SK-N-SH treated with all-trans-retinoic acid at 6 μM for 48 hours (cell line): ENCODE measurements around the gene PLAGL2.

Experiments used
- BACH2 ChIP-seq: fragments of 250-450 bp; sonication (Bioruptor Pico); IDR thresholded peaks from 2 replicates; pipeline ENCODE4 v1.9.0; 2021; ENCODE audit warnings: mild to moderate bottlenecking, borderline replicate concordance
- GLIS3 ChIP-seq: fragments of 250-450 bp; sonication (Bioruptor Pico); IDR thresholded peaks from 2 replicates; pipeline ENCODE4 v1.5.0; 2020; ENCODE audit warnings: mild to moderate bottlenecking, moderate library complexity
- PATZ1 ChIP-seq: fragments of 250-450 bp; sonication (Bioruptor Pico); IDR thresholded peaks from 2 replicates; pipeline ENCODE4 v1.8.0; 2020; ENCODE audit warnings: mild to moderate bottlenecking, moderate library complexity, borderline replicate concordance
- RARB ChIP-seq: fragments of 250-450 bp; sonication (Bioruptor Pico); IDR thresholded peaks from 2 replicates; pipeline ENCODE4 v1.8.0; 2021; ENCODE audit warnings: mild to moderate bottlenecking, moderate library complexity
- TCF4 ChIP-seq: fragments of 250-450 bp; sonication (Bioruptor Pico); IDR thresholded peaks from 2 replicates; pipeline ENCODE4 v1.8.0; 2021; ENCODE audit warnings: mild to moderate bottlenecking, moderate library complexity, borderline replicate concordance
- ZFP3 ChIP-seq: fragments of 250-450 bp; sonication (Bioruptor Pico); IDR thresholded peaks from 2 replicates; pipeline ENCODE4 v1.5.0; 2020; ENCODE audit warnings: mild to moderate bottlenecking, moderate library complexity
- TF ChIP-seq, protein P1 (sequence below): fragments of 250-450 bp; sonication (Bioruptor Pico); IDR thresholded peaks from 2 replicates; pipeline ENCODE4 v1.8.0; 2021; ENCODE audit warnings: low read depth, mild to moderate bottlenecking, moderate library complexity, borderline replicate concordance

GRCh38 chr20:32237419-32237818 is 29.9 kb upstream of the PLAGL2 start:
- TF ChIP-seq PATZ1 (no peak), GLIS3 (CRISPR knock-in tag) (no peak), BACH2 (CRISPR knock-in tag) (no peak), ZFP3 (CRISPR knock-in tag) (no peak), TCF4 (no peak), RARB (CRISPR knock-in tag) (no peak)
- TF ChIP-seq, protein P1, sequence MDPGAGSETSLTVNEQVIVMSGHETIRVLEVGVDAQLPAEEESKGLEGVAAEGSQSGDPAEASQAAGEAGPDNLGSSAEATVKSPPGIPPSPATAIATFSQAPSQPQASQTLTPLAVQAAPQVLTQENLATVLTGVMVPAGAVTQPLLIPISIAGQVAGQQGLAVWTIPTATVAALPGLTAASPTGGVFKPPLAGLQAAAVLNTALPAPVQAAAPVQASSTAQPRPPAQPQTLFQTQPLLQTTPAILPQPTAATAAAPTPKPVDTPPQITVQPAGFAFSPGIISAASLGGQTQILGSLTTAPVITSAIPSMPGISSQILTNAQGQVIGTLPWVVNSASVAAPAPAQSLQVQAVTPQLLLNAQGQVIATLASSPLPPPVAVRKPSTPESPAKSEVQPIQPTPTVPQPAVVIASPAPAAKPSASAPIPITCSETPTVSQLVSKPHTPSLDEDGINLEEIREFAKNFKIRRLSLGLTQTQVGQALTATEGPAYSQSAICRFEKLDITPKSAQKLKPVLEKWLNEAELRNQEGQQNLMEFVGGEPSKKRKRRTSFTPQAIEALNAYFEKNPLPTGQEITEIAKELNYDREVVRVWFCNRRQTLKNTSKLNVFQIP (CRISPR knock-in tag) = no peak
